Ovary (tissue), 10 donors: ENCODE measurements around the gene TSKS. TPM values are rescaled to one million over a fixed set of nuclear protein-coding genes. Genes with fewer than 3 reads are reported as not detected.
A peak's percentile ranks its signal among the peaks of the same experiment; 100 is the strongest.

ENCODE experiments used
- DNase-seq, 5 donors: peaks; one replicate each; pipeline ENCODE4 v3.0.0-alpha.2; 2019 to 2020
- H3K27ac ChIP-seq, 2 donors: fragments of 200-600 bp; one replicate each; pipeline versions ENCODE4 v1.5.1 to v1.8.0; 2019 to 2022
- H3K27me3 ChIP-seq: fragments of 200-600 bp; one replicate; pipeline ENCODE4 v1.8.0; 2022
- H3K36me3 ChIP-seq: fragments of 200-600 bp; sonication (generic); one replicate; pipeline ENCODE4 v1.5.1; 2019
- H3K4me1 ChIP-seq: one replicate; pipeline ENCODE4 v1.8.1; 2013; ENCODE audit warnings: mild to moderate bottlenecking, moderate library complexity; ENCODE audit not compliant: insufficient read depth
- H3K4me3 ChIP-seq: fragments of 200-600 bp; sonication (generic); one replicate; pipeline ENCODE4 v1.5.1; 2017
- H3K9me3 ChIP-seq, 2 donors: fragments of 200-600 bp in 1 of 2; sonication (generic) in 1 of 2; one replicate each; pipeline versions ENCODE4 v1.5.1 to v1.8.1; 2013 to 2019; ENCODE audit warnings: mild to moderate bottlenecking in 1 of 2, moderate library complexity in 1 of 2
- EP300 ChIP-seq: sonication (generic); formaldehyde crosslinking; IDR thresholded peaks from one replicate; pipeline ENCODE4 v1.6.1; 2017; ENCODE audit warnings: antibody characterized with exemption
- POLR2A ChIP-seq: fragments of 450-650 bp; IDR thresholded peaks from one replicate; pipeline ENCODE4 v1.6.1; 2017; ENCODE audit warnings: antibody characterized with exemption, mild to moderate bottlenecking, moderate library complexity
- WGBS, 3 donors: extraction: QIAGEN DNeasy Blood & Tissue Kit in 1 of 3; methylation state at CpG; one replicate each; pipeline versions ENCODE4 v1.1.5 to v1.1.7; 2013 to 2017; 5-methylcytosine and 5-hydroxymethylcytosine counted together
- intact Hi-C, 4 donors: fragments of 100-400 bp; cut with DNase I; formaldehyde crosslinking; loops; one replicate each; pipeline versions ENCODE4 v1.11.0 to v1.15.1; 2022 to 2023
- long read RNA-seq, 3 donors: library from polyadenylated mRNA in 2 of 3; unstranded in 2 of 3; transcript quantifications; one replicate each; pipeline ENCODE4 v2.0.0 and lab custom pipeline, GENCODE V29; 2021 to 2026
- polyA plus RNA-seq, 2 donors: library from polyadenylated mRNA; stranded (reverse); fragments of 200-250 nt in 1 of 2; fragments of 350-450 nt in 1 of 2; fragmentation: Illumina TruSeq in 1 of 2; extraction: RNeasy Lipid Tissue Mini Kit (QIAGEN cat#74804) in 1 of 2; gene quantifications; one replicate each; pipeline ENCODE4 v1.2.3, GENCODE V29; 2013 to 2014
- total RNA-seq, 7 donors: library from RNA; depleted of rRNA in 2 of 7; stranded (reverse); fragments of >200 nt in 2 of 7; fragmentation: NEBNext Ultra II Directional in 3 of 7; extraction: Animal tissue kit (Norgen Biotek cat#: 25700) in 3 of 7; gene quantifications; one replicate each; pipeline versions ENCODE4 v1.1.0 to v1.2.4, GENCODE V29; 2016 to 2023
- TF ChIP-seq, protein P1 (sequence below), 3 donors: fragments of 450-650 bp in 2 of 3; fragments of 200-600 bp in 1 of 3; IDR thresholded peaks; one replicate each; pipeline versions ENCODE4 v1.5.1 to v1.8.0; 2016 to 2022; ENCODE audit warnings: antibody characterized with exemption in 3 of 3, mild to moderate bottlenecking in 1 of 3
- donor health status: DM: no; HTN: no; CAD: no; lungs with moderate emphysema.
- donor health status: DM: no; HTN: no; CAD: no.
- donor health status: Bipolar disorder and iron deficiency.
- donor health status: DM: yes; HTN: yes; CAD: no.
- donor health status: DM: no; HTN: no; CAD: no.
- donor health status: DM: yes; HTN: yes; CAD: no.

TSKS gene
- total RNA-seq, result under 1 TPM in 3 of 7 donors, not detected in 4; 0.32 to 0.71 (median 0.46) TPM
- polyA plus RNA-seq, result under 1 TPM; 0.15 to 0.30 TPM
- long read RNA-seq, donor 1, partial matches to known transcripts, result 0 of 1 reads
- long read RNA-seq, donor 1, other reads (novel, unspliced or antisense), result 1 of 1 reads
- long read RNA-seq, donor 2, result 0 reads
- long read RNA-seq, donor 3, result 0 reads

DNA sequence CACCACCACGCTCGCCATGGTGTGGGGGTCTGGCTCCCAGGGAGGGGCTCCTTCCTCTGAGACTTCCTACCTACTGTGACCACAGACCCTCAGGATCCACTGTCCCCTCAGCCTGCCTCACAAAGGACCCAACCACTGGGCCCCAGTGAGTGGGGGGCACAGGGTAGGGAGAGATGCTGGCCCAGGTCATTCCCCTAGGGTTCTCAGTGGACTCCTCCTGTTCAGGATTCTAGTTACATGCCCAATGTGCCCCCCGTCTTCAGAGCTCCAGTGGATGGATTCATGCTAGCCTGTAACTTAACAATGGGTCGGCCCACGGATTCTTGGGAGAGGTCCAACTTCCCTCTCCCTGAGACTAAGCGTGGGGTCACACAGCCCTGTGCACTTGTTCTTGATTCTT lies at the start of gene TSKS:
TSKS (minus strand) TSS at position 77 of the 400 bp plus-strand sequence; CDS start at position 18, 59 bp downstream.
- WGBS, 3 donors, result 79 to 84% (median 82%) methylated on average over 6 of the region's 6 CpGs
- intact Hi-C loops, result no loop called here

GRCh38 chr19:49812452-49812996 lies 49.4 kb upstream of the TSKS start:
- peaks cover 7% of the 10 kb centered on the region for H3K4me1 ChIP-seq
- whole genome bisulfite sequencing, 3 donors, result 32 to 37% (median 36%) methylated on average over 11 of the region's 11 CpGs
- TF ChIP-seq, protein P1, sequence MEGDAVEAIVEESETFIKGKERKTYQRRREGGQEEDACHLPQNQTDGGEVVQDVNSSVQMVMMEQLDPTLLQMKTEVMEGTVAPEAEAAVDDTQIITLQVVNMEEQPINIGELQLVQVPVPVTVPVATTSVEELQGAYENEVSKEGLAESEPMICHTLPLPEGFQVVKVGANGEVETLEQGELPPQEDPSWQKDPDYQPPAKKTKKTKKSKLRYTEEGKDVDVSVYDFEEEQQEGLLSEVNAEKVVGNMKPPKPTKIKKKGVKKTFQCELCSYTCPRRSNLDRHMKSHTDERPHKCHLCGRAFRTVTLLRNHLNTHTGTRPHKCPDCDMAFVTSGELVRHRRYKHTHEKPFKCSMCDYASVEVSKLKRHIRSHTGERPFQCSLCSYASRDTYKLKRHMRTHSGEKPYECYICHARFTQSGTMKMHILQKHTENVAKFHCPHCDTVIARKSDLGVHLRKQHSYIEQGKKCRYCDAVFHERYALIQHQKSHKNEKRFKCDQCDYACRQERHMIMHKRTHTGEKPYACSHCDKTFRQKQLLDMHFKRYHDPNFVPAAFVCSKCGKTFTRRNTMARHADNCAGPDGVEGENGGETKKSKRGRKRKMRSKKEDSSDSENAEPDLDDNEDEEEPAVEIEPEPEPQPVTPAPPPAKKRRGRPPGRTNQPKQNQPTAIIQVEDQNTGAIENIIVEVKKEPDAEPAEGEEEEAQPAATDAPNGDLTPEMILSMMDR (IDR thresholded peaks at IDR 0.05), result no peak
- TF ChIP-seq POLR2A, result no peak
- no peak for TF ChIP-seq EP300
- peak overlapping the region; percentile 66 for H3K4me3 ChIP-seq
- no peaks in the 10 kb centered on the region for H3K36me3 ChIP-seq
- no peaks in the 10 kb centered on the region for H3K9me3 ChIP-seq
- DNase-seq, result no peak
- H3K27me3 ChIP-seq, result no peaks in the 10 kb centered on the region
- intact Hi-C loops, result no loop called here
- peak overlapping the region; percentile 86 to 87 for H3K27ac ChIP-seq

More for the DNA sequence above, at the start of gene TSKS:
- TF ChIP-seq, protein P1 (IDR thresholded peaks at IDR 0.05), result no peak
- TF ChIP-seq POLR2A, result no peak
- no peak for TF ChIP-seq EP300
- peaks cover 10% of the 10 kb centered on the region for H3K4me1 ChIP-seq
- no peaks in the 10 kb centered on the region for H3K27me3 ChIP-seq
- peak in 1 of 5 donors; percentile 37 for DNase-seq
- H3K4me3 ChIP-seq, result no peak within 1 kb of the TSS
- no peaks in the 10 kb centered on the region for H3K9me3 ChIP-seq
- no peak within 1 kb of the TSS for H3K27ac ChIP-seq
- H3K36me3 ChIP-seq, result no peaks in the 10 kb centered on the region

- Histone ChIP-seq H3K4me1 (peaks cover 4% of the 10 kb centered on the region), H3K27me3 (no peaks in the 10 kb centered on the region), H3K27ac (no peak overlapping the region), H3K9me3 (no peaks in the 10 kb centered on the region), H3K36me3 (no peaks in the 10 kb centered on the region), H3K4me3 (no peak overlapping the region)
- no peak for TF ChIP-seq EP300
- TF ChIP-seq POLR2A, result no peak
- TF ChIP-seq, protein P1 (IDR thresholded peaks at IDR 0.05), result no peak
- intact Hi-C loops, result no loop called here
- no peak for DNase-seq
- 94 to 98% (median 95%) methylated on average over 6 of the region's 6 CpGs for WGBS, 3 donors
These were observed 48.2 kb upstream of the TSKS start for GRCh38 chr19:49811328-49811727.

DNA sequence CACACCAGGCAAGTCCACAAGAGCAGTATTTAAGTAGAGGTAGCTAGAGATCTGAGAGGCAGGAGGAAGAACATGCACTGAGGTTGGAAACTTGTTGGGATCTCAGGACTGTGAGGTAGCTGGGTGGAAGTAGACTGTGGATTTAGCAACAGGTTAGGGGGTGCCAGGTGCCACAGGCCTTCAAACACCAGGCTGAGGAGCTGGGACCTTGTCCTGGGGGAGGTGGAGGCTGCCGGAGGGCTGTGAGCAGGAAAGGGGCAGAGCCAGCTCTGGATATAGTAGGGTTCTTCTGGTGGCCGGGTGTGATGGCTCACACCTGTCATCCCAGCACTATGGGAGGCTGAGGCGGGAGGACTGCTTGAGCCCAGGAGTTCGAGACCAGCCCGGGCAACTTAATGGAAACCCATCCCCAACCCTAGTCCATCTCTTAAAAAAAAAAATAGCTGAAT lies 46.9 kb upstream of the TSKS start:
- peaks cover 4% of the 10 kb centered on the region for H3K4me1 ChIP-seq

More for the DNA sequence above, 46.9 kb upstream of the TSKS start:
- TF ChIP-seq POLR2A (no peak), EP300 (no peak)
- TF ChIP-seq, protein P1 (IDR thresholded peaks at IDR 0.05), result no peak
- 81 to 90% (median 89%) methylated on average over 5 of the region's 5 CpGs for WGBS, 3 donors
- intact Hi-C loops, result loop anchor here in 2 of 4 donors (5.0 to 10.0 kb wide), 3 partner anchors 43 to 85 kb away; partner anchors contain the start of gene AP2A1 (in 1 of the 2)
- H3K36me3 ChIP-seq, result no peaks in the 10 kb centered on the region
- peak in 1 of 5 donors; percentile 35 for DNase-seq
- H3K9me3 ChIP-seq, result no peaks in the 10 kb centered on the region
- H3K27ac ChIP-seq, result peak overlapping the region; percentile 72 to 86
- H3K27me3 ChIP-seq, result no peaks in the 10 kb centered on the region
- peak overlapping the region; percentile 81 for H3K4me3 ChIP-seq
